ENCODE data around the gene LGI4. TPM values are rescaled to one million over a fixed set of nuclear protein-coding genes. Genes with fewer than 3 reads are reported as not detected.
"Not testable (repeated sequence)": the region's sequence is repeated elsewhere in the genome, so short reads cannot be mapped to it uniquely, and the experiment has no call there.

LGI4 gene
- total RNA-seq, 1 donor from 2014 or later, result not detected

DNA sequence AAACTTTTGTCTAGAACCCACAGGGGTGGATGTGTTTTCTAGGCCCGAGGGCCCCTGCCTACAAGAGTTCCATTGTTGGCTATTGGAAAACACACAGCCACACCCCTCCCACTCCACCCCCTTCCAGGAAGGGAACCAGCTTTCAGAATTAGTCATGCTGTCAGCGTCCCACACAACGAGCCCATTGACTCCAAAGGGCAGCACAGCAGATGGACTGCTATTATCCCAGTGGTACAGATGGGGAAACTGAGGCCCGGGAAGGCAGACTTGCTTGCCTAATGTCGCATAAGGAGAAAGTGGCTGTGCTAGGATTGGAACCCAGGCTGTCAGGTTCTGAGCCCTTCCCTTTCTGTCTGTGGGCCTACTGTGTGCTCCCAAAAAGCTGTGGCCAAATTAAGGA, 27.3 kb downstream of the LGI4 start:
- DNase-seq (ENCODE audit: low read depth in 2 of 2), result peak; percentile 22 to 34

DNA sequence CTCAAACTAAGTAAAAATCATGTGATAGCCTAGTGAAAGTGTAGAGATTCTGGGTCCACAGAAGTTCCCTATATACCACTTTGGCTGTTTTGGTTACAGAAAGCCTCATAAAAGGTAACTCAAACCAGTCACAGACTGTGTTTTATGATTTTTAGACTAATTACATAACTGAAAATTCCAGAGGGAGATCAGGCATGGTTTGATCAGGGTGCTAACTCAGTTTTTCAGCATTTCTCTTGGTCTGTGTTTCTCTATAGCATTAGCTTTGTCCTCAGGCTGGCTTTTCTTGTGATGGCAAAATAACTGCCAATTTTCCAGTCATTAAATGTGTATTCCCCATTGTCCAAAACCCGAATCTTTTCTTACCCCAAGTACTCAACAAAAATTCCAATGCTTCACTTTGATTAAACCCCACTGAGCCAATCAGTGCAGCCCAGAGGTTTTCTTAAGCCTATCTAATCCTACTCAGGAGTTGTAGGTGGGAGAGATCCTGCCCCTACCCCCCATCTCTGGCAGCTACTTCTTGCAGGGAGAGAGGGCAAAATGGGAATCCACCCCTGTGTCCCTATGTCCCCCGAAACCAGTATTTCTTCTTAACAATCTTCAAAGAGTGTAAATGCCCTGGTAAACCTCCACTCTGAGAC, 27.8 kb downstream of the LGI4 start:
- no peak for DNase-seq (ENCODE audit: low read depth in 2 of 2)

DNA sequence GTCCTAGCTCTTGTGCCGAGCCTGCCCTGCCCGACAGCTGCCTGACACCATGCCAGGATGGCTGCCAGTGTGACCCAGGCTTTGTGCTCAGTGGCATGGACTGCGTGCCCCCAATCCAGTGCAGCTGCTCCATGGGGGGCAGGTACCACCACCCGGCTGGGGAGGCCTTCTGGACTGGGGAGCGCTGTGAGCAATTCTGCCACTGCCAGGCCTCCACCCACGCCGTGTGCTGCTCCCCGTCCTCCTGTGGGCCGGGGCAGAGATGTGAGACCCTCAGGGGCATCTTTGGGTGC, 28.6 kb downstream of the LGI4 start:
- no peak for DNase-seq (ENCODE audit: low read depth in 2 of 2)

DNA sequence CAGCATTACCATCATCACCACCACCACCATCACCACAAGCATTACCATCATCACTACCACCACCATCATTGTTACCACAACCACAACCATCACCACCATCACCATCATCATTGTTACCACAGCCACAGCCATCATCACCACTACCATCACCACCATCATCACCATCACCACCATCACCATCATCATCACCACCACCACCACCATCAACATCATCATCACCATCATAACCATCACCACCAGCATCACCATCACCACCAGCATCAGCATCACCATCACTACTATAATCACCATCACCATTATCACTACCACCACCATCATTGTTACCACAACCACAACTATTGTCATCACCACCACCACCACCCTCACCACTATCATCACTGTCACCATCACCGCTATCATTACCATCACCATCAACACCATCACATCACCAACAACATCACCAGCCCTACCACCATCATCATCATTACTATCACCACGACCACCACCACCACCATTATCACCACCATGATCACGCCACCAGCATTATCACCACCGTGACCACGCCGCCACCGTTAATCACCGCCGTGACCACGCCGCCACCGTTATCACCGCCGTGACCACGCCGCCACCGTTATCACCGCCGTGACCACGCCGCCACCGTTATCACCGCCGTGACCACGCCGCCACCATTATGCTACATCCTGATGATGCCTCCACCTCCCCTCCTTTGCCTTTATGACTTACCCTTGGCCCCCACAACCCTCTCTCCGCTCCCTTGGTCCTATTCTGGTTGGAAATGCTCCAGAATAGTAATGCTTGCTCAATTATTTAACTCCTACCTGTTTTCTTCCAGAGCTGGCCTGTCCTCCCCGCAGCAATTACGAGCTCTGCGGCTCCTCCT, 29.2 kb downstream of the LGI4 start:
- no peak for DNase-seq (ENCODE audit: low read depth in 2 of 2)

DNA sequence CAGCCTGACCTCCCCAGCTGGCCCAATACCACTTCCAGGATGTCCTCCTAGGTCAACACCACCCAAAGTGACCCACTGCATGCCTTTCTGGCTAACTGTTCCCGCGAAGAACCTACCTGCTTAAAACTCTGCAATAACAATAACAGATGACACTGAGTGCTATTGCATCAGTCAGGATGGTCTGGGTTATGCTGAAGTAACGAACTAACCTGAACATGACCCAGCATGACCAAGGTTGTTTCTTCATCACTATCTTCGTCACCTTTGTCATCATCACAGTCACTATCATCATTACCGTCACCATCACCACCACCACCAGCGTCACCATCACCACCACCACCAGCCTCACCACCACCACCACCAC, 29.8 kb downstream of the LGI4 start:
- no peak for DNase-seq (ENCODE audit: low read depth in 2 of 2)

DNA sequence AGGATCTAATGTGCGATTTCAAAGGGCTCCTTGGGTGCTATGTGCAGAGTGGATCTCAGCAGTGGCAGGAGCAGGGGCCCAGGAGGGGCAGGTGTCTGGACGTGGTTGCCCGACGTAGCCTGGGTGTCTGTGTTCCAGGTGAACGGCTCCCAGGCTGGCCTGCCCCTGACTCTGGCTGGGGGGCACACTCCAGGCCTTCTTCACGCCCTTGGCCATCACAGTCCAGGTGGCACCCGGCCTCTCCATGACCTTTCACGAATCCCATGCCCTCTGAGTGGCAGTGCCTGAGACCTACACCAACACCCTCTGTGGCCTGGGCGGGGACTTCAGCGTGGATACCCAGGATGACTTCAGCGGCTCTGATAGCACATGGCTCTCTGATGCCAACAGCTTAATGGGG, 30.5 kb downstream of the LGI4 start:
- DNase-seq (ENCODE audit: low read depth in 2 of 2), result no peak

DNA sequence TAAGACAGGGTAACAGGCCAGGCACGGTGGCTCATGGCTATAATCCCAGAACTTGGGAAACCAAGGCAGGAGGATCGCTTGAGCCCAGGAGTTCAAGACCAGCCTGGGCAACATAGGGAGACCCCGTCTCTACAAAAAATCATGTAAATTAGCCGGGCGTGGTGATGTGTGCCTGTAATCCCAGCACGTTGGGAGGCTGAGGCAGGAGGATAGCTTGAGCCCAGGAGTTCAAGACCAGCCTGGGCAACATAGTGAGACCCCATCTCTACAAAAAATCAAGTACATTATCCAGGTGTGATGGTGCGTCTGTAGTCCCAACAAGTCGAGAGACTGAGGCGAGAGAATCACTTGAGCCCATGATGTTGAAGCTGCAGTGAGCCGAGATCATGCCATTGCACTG, 31.2 kb downstream of the LGI4 start:
- not testable (repeated sequence) for DNase-seq (ENCODE audit: low read depth in 2 of 2)

DNA sequence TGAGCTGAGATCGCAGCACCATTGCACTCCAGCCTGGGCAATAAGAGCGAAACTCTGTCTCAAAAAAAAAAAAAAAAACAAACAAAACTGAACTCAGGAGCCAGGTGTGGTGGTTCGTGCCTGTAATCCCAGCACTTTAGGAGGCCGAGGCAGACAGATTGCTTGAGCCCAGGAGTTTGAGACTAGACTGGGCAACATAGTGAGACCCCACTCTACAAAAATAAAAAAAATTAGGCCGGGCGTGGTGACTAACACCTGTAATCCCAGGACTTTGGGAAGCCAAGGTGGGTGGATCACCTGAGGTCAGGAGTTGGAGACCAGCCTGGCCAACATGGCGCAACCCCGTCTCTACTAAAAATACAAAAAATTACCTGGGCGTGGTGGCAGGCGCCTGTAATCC, 32.9 kb downstream of the LGI4 start:
- not testable (repeated sequence) for DNase-seq (ENCODE audit: low read depth in 2 of 2)

DNA sequence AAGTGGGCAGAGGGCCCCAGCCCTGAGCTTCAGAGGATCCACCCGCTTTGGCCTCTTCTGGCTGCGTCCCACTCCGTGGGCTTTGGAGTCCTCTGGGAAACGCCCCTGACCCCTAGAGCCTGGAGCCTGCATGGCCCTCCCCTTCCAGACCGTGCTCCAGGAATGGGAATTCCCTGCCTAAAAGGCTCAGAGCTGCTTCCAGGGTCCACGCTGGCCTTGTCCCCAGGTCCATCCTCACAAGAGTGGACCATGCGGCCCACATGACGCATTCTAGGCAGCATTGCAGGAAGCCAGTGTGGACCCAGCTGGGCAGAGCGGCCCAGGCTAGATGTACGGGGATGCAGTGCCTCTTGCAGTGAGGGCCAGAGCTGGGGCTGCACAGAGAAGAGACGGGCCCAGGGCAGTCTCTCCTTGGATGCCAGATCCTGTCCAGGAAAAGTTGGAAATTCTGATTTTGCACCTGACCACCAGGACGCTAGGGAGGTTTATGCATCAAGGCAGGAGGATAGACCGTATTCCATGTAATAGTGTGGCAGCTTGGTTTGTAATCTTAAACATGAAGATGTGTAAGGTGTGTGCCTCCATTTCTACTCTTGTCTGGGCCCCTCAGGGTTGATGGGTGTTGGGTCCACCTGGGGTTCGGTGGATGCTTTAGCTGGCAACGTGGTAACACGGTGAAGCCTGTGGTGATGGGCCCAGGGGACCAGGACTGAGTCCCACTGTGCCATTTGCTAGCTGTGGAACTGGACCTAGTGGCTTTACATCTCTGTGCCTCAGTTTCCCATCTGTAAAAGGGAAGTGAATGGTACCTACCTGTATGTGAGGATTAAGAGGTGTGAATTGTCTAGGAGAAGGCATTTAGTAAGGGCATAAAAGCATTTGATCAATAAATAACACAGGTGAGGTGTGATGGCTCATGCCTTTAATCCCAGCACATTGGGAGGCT, 34.0 kb downstream of the LGI4 start:
- no peak for DNase-seq (ENCODE audit: low read depth in 2 of 2)

DNA sequence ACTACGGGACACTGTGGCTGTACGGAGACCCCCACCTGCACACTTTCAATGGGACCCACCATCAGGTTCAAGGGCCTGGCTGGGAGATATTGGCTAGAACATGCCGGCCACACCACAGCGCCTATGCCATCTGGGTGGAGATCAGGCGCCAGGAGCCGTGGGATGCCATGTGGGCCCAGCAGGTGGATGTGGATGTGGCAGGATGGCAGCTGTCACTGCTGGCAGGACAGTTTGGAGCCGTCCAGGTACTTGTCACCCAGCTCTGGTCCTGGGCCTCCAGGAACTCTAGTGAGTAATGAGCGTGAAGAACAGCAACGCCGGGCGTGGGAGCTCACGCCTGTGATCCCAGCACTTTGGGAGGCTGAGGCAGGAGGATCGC, 35.0 kb downstream of the LGI4 start:
- no peak for DNase-seq (ENCODE audit: low read depth in 2 of 2)

DNA sequence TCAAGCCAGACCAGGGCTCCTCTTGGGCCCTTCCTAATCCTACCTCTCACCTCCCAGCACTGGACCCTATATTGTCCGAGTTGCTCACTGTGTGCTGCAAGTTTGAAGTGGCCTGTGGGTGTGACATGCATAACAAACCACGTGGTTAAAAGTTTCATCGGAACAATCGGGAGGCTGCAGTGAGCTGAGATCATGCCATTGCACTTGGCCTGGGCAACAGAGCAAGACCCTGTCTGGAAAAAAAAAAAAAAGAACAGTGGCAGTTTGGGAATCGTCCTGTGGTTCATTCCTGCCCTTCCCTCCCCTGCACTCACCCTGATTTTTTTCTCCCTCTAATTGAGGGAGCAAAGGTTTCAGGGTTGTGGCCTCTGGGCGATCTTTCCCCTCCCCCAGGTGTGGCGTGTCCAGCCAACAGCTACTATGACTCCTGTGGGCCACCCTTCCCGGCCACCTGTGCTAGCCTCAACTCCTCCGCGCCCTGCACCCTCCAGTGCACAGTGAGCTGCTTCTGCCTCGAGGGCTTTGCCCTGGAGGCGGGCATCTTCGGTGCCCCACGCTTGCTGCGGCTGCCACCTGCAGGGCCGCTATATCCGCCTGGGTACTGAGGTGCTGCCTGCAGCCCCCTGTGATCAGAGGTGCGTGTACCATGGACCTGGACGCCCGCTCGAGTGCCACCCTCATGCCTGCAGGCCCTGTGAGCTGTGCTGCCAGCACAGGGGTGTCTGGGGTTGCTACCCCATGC, 35.5 kb downstream of the LGI4 start:
- DNase-seq (ENCODE audit: low read depth in 2 of 2), result no peak

DNA sequence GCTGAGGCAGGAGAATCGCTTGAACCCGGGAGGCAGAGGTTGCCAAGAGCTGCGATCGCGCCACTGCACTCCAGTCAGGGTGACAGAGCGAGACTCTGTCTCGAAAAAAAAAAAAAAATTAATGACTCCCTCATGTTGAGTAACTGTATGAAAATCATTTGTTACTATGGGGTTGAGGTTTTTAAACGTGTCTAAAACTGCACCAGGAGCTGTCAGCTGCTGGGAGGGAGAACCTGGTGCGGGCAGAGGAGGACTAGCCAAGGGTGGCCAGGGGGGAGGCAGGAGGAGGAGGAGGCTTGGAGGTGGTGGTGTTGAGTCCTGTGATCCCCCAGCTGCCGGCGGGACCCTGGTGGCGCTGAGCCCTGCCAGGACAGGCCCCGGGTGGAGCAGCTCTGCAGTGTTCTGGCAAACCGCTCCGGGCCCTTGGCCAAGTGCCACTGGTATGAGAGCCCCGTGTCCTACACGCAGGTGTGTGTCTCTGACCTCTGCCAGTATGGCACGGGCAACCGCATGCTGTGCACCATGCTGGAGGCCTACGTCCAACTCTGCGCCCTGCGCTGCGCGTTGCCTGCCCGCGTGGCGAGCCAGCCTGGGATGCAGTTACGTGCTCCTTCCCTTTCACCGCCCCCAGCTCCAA, 36.3 kb downstream of the LGI4 start:
- no peak for DNase-seq (ENCODE audit: low read depth in 2 of 2)

DNA sequence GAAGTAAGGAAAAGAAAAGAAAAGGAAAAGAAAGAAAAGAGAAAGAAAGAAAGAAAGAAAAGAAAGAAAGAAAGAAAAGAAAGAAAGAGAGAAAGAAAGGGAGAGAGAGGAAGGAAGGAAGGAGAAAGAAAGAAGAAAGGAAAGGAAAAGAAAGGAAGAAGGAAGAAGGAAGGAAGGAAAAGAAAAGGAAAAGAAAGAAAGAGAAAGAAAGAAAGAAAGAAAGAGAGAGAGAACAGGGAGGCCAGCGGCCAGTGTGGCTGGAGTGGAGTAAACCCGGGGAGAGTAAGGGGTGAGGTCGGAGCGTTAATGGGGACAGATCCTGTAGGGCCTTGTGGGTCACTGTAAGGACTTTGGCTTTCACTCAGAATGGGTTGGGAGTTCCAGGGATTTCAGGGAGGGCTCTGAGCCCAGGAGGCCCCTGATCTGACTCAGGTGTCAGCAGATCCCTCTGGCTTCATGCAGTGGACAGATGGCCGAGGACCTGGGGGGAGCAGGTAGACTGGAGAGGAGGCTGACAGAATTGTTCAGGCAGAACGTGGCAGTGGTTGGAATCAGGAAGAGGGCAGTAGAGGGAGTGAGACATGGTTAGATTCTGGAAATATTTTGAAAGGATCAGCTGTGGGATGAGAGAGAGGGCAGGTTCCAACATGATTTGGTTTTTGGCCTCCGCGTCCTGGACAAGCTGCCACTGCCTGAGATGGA, 39.0 kb downstream of the LGI4 start:
- DNase-seq (ENCODE audit: low read depth in 2 of 2), result no peak

DNA sequence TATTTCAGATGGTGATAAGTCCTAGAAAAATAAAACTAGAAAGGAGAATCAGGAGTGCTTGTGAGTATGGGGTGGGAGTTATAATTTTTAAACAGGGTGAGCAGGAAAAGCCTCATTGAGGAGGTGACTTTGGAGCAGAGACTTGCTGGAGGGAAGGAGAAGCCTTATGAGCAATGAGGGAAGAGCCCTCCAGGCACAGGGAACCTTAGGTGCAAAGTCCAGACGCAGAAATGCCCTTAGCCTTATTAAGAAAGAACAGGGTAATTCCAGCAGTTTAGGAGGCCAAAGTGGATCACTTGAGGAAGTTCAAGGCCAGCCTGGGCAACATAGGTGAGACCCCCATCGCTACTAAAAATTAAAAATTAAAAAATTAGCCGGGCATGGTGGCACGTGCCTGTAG, 40.2 kb downstream of the LGI4 start:
- no peak for DNase-seq (ENCODE audit: low read depth in 2 of 2)

DNA sequence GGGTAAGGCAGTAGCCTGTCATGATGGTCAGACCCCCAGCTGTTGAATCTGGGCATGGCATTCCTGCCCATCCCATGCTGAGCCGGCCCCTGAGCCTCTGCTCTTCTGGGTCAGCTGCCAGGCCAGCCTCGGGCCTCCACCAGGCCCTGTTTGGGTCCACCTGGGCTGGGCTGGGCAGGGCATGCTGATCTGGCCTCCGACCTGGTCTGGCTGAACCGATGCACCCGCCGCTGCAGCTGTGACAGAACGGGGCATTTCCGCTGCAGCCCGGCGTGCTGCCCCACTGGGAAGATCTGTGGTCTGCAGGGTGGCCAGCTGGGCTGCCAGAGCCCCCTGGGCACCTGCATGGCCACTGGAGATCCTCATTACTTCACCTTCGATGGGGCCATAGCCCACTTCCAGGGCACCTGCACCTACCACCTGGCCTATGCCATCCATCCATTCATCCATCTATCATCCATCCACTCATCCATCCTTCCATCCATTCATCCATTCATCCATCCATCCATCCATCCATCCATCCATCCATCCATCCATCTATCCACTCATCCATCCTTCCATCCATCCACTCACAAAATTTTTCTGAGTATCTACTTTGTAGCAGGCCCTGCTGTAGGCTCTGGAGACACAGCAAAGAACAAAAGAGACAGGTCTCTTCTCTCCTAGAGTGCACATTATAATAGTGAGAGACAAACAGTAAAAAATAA, 40.8 kb downstream of the LGI4 start:
- DNase-seq (ENCODE audit: low read depth in 2 of 2), result no peak

DNA sequence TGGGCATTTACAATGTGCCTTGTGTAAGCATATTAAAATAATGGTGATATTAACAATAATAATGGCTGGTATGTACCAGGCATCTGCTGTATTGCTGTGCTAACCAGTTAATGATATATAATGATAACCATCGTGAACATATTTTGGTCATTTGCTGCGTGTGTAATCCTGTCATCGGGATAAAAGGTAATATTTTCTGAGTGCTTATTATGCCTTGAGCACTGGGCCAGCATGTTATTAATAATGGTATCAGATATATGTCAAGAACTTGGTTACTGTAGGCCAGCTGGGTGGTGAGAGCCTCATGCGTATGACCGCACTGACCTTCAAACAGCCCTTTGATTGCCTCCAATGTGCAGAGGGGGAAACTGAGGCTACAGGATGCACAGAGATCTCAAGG, 41.4 kb downstream of the LGI4 start:
- no peak for DNase-seq (ENCODE audit: low read depth in 2 of 2)

DNA sequence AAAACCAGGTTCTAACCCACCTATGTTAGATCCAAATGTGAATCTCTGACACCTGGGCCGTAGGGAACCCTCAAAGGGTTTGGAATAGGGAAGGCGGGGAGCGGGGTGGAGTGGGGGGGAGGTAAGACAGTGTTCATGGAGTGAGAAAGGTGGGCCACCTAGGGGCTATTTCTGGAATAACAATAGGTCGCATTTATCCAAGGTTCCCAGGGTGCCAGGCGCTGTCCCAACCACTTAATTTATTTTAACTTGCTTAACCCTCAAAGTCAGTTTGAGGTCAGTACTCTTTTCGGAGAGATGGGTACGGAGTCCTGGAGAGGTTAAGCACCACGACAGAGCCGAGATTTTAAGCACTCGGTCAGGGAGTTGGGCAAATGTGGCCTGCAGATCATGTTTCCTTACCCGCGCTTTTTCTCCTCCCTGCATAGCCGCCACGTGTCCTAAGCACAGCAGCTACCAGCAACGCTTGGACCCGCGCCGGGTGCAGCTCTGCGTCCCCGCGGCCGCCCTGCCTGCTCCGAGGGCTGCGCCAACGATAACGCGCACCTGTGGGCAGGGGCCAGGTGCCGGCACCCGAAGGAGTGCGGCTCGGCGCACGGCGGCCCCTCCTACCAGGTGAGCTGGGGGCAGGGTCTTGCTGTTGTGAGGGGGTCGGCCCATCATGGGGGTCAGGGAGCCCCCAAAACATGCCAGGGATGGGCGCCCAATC, 44.2 kb downstream of the LGI4 start:
- DNase-seq (ENCODE audit: low read depth in 2 of 2), result peak; percentile 56 to 72

DNA sequence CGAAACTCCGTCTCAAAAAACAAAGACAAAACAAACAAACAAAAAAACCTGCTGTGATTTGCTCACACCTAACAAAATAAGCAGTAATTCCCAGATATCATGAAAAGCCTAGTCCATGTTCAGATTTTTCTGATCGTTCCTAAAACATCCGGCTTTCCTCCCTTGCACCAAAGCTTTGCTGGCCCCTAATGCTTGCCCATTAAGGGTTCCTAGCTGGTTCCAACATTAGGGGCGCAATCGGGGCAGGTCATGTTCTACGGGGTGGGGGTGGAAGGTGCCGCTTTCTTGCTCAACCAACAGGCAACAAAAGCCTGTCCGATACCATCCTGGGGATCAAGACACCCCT, 44.7 kb downstream of the LGI4 start:
- DNase-seq (ENCODE audit: low read depth in 2 of 2), result no peak

DNA sequence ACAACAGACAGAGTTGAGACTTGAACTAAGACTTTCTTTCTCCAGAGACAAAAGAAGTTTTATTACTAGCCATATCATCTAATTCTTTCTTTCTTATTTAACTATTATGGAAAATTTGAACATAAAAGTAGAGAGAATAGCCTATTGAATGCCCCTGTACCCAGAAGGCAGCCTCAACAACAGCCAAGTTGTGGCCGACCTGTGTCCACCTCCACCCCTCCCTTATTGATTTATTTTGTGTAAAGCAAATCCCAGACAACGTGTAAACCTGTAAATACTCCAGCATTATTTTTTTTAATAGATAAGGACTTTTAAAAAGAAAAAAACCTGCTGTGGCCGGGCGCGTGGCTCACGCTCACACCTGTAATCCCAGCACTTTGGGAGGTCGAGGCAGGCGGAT, 45.3 kb downstream of the LGI4 start:
- DNase-seq (ENCODE audit: low read depth in 2 of 2), result no peak
